Prostate gland (tissue), 2 donors: Measurements from ENCODE around the gene RGL1.

Experiments
- POLR2A ChIP-seq: fragments of 450-650 bp; IDR thresholded peaks from one replicate; pipeline ENCODE4 v1.6.1; 2016; ENCODE audit warnings: antibody characterized with exemption, mild to moderate bottlenecking
- TF ChIP-seq, protein P1 (sequence below), 4 experiments: fragments of 200-600 bp in 2 of 4; fragments of 450-650 bp in 2 of 4; sonication (generic) in 2 of 4; IDR thresholded peaks; 1 replicate in 3 of 4; 2 replicates in 1 of 4; pipeline ENCODE4 v1.5.1; 2016 to 2019; ENCODE audit warnings: antibody characterized with exemption in 4 of 4, mild to moderate bottlenecking in 2 of 4, moderate library complexity in 2 of 4

DNA sequence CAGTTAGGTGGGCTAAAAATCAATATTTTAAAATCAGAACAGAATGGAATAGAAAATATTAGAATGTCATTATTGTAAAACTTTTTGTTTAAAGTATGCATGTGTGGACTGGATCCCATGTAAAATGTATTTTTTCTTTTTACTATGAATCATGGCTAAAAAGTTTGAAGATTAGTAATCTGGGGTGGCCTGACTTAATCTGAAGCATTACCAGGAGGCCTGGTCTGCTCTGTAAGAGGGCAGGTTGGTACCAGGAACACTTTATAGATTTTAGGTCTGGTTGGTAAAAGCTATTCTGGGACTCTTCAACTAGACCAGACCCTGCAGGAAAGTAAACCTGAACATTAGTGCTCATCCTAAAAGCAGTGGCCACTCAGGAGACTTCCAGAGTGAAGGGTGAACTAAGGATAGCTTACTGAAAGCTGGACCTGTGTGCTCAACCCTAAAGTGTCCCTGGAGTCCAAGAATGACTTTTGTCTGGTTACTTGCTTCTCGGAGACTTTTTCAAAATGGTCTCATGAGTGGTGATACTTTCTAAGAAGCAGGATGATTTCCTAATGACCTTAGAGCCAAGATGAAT is 16.5 kb downstream of the RGL1 start:
- TF ChIP-seq POLR2A, result no peak
- TF ChIP-seq, protein P1, sequence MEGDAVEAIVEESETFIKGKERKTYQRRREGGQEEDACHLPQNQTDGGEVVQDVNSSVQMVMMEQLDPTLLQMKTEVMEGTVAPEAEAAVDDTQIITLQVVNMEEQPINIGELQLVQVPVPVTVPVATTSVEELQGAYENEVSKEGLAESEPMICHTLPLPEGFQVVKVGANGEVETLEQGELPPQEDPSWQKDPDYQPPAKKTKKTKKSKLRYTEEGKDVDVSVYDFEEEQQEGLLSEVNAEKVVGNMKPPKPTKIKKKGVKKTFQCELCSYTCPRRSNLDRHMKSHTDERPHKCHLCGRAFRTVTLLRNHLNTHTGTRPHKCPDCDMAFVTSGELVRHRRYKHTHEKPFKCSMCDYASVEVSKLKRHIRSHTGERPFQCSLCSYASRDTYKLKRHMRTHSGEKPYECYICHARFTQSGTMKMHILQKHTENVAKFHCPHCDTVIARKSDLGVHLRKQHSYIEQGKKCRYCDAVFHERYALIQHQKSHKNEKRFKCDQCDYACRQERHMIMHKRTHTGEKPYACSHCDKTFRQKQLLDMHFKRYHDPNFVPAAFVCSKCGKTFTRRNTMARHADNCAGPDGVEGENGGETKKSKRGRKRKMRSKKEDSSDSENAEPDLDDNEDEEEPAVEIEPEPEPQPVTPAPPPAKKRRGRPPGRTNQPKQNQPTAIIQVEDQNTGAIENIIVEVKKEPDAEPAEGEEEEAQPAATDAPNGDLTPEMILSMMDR (IDR thresholded peaks at IDR 0.05), result no peak
